GM19025 (cell line): Measurements from ENCODE around the gene ITGA4.
A peak's percentile ranks its signal among the peaks of the same experiment; 100 is the strongest.

ENCODE experiments used
- ATAC-seq: cut with Tn5 transposase; IDR thresholded peaks from one replicate; pipeline ENCODE4 v1.9.1; 2021; ENCODE audit warnings: mild to moderate bottlenecking, low read depth, moderate library complexity; ENCODE audit not compliant: unreplicated experiment

ITGA4 gene

GRCh38 chr2:181457741-181458425 lies 697 bp downstream of the ITGA4 start:
- ATAC-seq, result peak; percentile 13

GRCh38 chr2:181458871-181459270 lies 1.7 kb downstream of the ITGA4 start:
- no peak for ATAC-seq

DNA sequence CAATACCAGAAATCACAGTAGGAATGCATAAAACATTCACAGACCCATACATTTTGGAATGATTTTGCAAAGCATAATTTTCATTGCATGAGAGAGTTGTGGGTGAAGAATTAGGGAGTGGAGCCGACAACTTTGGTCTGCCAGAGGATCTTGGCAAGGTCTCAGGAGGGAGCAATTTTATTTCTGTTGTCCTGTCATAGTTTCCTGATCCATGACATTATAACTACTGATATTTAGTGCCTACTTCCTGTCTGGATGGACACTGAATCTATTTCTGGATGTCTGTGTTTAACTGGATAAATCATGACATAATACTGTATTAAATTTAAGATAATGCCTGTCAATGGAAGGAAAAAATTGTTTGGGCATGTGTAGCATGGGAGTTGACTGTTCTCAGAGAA lies 2.4 kb downstream of the ITGA4 start:
- ATAC-seq, result no peak

DNA sequence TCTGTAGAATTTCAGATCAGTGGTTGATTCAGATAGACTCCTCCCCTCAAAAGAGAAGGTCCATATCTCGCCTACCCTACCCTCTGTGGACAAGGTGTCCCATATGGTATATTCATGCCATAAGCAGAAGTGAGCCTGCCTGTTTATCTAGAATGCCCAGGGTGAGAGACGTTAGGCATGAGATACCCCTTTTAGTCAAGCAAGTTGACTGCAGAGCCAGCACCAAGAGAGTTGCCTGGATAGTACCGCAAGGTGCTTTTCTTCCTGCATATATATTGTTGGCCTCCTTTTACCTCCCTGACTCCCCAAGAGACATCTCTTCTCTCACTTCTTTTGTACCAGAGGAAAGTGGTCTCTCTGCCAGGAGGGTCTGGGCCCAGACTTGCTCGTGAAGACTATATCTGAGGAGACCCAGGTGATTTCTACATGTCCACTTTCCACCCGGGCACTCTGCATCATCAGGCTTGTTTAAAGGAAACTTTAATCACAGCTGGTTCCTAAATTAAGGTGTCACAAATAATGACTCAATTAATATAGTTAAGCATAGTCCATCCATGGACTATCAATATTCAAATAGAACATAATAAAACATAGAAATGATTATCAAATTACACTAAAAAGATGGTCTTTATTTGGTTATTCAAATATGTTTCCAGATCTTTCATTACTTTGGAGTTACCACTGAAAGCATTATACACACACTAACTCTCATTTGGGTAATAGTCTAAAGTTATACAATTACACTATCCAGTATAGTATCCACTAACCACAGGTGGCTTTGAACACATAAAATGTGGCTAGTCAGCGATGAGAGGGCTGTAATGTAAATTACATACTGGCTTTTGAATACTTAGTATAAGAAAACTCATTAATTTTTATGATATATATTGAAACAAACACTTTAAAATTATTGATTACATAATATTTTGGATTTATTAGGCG lies 4.1 kb downstream of the ITGA4 start:
- ATAC-seq, result no peak

DNA sequence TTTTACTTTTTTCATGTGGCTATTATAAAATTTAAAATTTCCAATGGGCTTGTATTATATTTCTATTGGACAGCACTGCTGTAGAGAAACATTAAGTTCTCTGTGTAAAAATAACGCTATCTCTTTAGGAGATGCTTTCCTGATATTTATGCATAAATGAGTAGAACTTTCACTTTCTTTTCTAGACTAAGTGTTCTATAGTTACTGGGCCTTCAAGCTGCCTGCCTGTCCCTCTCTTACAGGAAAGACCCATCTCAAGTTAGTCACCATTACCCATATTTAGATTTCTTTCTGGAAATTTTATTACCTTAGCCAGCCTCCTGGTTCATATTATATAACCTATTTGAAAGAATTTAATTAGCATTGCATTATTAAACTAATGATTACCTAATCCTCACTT lies 4.8 kb downstream of the ITGA4 start:
- no peak for ATAC-seq

- ATAC-seq, result no peak
Measured at GRCh38 chr2:181463588-181463987, 6.4 kb downstream of the ITGA4 start.

DNA sequence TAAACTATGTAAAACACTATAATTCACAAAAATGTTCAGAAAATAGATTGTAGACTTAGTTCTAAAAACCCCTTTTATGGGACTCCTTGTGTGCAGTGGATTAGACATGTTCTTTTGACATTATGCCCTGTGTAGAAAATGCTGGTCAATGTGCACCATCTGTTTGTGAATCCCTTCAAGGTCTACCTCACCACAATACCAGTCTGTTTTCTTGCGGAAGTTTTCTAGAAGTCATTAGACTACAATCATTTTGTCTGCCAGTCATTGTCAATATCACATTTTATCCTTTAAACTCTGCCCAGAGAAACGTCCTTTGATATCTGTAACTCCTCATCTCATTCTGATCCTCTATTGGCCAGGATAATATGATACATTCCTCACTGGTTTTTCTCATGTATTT lies 7.8 kb downstream of the ITGA4 start:
- ATAC-seq, result no peak

DNA sequence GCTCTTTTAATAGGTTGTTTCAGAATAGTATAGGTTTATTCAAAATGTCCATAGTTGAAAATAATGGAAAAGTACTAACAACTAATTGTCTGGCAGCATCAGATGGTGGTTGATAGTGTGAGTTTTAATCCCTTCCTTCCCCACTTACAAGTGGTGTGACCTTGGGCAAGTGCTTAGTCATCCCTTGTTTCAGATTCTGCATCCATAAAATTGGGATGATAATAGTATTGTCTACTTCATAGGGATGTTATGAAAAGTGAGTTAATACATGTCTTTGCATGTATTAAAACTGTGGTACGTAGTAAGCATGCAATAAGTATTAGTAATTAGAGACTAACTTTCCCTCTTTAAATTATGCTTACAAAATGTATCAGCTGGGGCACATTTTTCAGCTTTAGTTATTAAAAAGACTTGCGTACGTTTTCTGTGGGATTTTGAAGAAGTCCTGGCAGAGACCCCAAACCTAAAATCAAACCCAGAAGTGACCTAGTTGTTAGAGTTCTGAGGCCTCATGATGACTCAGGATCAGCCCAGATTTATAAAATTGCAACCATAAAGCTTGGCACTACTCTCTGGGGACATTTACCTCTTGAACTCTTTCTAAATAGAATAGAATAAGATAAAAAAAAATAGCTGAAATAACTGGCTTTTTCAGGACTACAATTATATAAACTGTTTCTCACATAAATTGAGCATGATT lies 8.6 kb downstream of the ITGA4 start:
- ATAC-seq, result no peak

- no peak for ATAC-seq
Measured at GRCh38 chr2:181466661-181467576, 9.7 kb downstream of the ITGA4 start.

- ATAC-seq, result no peak
Measured at GRCh38 chr2:181467966-181468707, 11.0 kb downstream of the ITGA4 start.

GRCh38 chr2:181468811-181469210 lies 11.6 kb downstream of the ITGA4 start:
- no peak for ATAC-seq

GRCh38 chr2:181471226-181471625 lies 14.0 kb downstream of the ITGA4 start:
- no peak for ATAC-seq

- ATAC-seq, result no peak
Measured at GRCh38 chr2:181471783-181472182, 14.6 kb downstream of the ITGA4 start.

DNA sequence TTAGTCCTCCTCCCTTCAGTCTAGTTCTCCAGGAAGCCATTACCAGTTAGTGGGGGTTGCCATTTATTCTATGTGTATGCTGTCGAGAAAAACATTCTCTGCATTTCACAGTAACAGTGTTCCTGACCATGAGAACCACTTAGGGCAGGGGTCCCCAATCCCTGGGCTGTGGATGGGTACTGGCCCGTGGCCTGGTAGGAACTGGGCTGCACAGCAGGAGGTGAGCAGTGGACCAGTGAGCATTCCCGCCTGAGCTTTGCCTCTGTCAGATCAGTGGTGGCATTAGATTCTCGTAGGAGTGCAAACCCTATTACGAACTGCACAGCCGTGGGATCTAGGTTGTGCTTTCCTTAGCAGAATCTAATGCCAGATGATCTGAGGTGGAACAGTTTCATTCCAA lies 15.8 kb downstream of the ITGA4 start:
- ATAC-seq, result no peak

DNA sequence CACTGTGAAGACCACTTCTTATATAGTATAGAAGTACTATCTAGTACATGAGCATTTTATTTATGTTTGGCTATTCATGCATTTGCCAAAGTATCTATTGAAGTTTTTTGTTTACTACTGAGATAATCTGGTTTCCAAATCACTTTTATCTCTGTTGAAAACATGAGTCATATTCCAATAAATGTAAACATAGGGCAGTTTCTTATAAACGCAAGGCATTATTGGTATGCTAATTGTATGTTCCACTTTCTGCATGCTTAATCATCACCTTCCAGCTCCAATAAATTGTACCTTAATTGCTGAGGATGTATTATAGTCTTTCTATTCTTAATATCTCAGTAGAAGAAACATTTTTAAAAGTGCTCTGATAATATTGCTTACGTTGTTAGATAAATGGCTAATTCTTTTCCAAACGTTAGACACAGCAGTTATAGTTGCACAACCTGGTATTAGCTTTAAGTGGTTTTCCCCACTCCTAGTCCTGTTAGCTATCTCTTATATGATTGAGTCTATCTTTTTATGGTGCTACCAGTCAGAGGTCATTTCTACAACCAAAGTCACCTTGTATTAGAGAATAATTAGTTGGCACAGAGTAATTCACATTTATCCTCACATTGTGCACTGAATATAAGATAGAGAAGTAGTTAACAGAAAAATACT lies 17.2 kb downstream of the ITGA4 start:
- no peak for ATAC-seq

- ATAC-seq, result no peak
Measured at GRCh38 chr2:181483211-181483610, 26.0 kb downstream of the ITGA4 start.

- ATAC-seq, result no peak
Measured at GRCh38 chr2:181483876-181484275, 26.7 kb downstream of the ITGA4 start.

- ATAC-seq, result no peak
Measured at GRCh38 chr2:181484851-181485637, 27.9 kb downstream of the ITGA4 start.
